ENCODE results near the gene COPRS.

The COPRS gene

GRCh38 chr17:31858642-31859486, at the start of gene COPRS:
COPRS (minus strand) TSS chr17:31859244; CDS start chr17:31859199, 45 bp downstream.
- DNase-seq (ENCODE audit: low read depth, low spot score) = peak; percentile 94

GRCh38 chr17:31908386-31908785, 49.3 kb upstream of the COPRS start:
- no peak for DNase-seq (ENCODE audit: low read depth, low spot score)

GRCh38 chr17:31907342-31907962, 48.4 kb upstream of the COPRS start:
- peak; percentile 81 for DNase-seq (ENCODE audit: low read depth, low spot score)

GRCh38 chr17:31903401-31903800, 44.4 kb upstream of the COPRS start:
- DNase-seq (ENCODE audit: low read depth, low spot score) = no peak

GRCh38 chr17:31902693-31903092, 43.6 kb upstream of the COPRS start:
- DNase-seq (ENCODE audit: low read depth, low spot score) = no peak

- peak; percentile 39 for DNase-seq (ENCODE audit: low read depth, low spot score)
Measured at GRCh38 chr17:31900877-31901276, 41.8 kb upstream of the COPRS start.

GRCh38 chr17:31888124-31888523, 29.1 kb upstream of the COPRS start:
- no peak for DNase-seq (ENCODE audit: low read depth, low spot score)

- no peak for DNase-seq (ENCODE audit: low read depth, low spot score)
Measured at GRCh38 chr17:31882571-31882970, 23.5 kb upstream of the COPRS start.

- no peak for DNase-seq (ENCODE audit: low read depth, low spot score)
Measured at GRCh38 chr17:31880311-31880710, 21.3 kb upstream of the COPRS start.

GRCh38 chr17:31878703-31879073, 19.6 kb upstream of the COPRS start:
- no peak for DNase-seq (ENCODE audit: low read depth, low spot score)

GRCh38 chr17:31877911-31878702, 19.1 kb upstream of the COPRS start:
- DNase-seq (ENCODE audit: low read depth, low spot score) = peak; percentile 95

GRCh38 chr17:31877341-31877740, 18.3 kb upstream of the COPRS start:
- peak; percentile 58 for DNase-seq (ENCODE audit: low read depth, low spot score)

GRCh38 chr17:31875081-31875480, 16.0 kb upstream of the COPRS start:
- no peak for DNase-seq (ENCODE audit: low read depth, low spot score)

- no peak for DNase-seq (ENCODE audit: low read depth, low spot score)
Measured at GRCh38 chr17:31869797-31870568, 10.9 kb upstream of the COPRS start.

GRCh38 chr17:31869031-31869430, 10.0 kb upstream of the COPRS start:
- peak; percentile 31 for DNase-seq (ENCODE audit: low read depth, low spot score)

GRCh38 chr17:31859487-31860008, 504 bp upstream of the COPRS start:
- no peak for DNase-seq (ENCODE audit: low read depth, low spot score)

GRCh38 chr17:31857920-31858641, 963 bp downstream of the COPRS start:
- no peak for DNase-seq (ENCODE audit: low read depth, low spot score)

- DNase-seq (ENCODE audit: low read depth, low spot score) = no peak
Measured at GRCh38 chr17:31856750-31857149, 2.3 kb downstream of the COPRS start.

GRCh38 chr17:31854672-31855071, 4.4 kb downstream of the COPRS start:
- DNase-seq (ENCODE audit: low read depth, low spot score) = no peak

GRCh38 chr17:31853911-31854470, 5.1 kb downstream of the COPRS start:
- DNase-seq (ENCODE audit: low read depth, low spot score) = no peak
